CD4-positive, alpha-beta T cell (primary cell): ENCODE data around the gene PHYHD1. TPM values are rescaled to one million over a fixed set of nuclear protein-coding genes. Genes with fewer than 3 reads are reported as not detected.

ENCODE experiments used
- ATAC-seq: fragments of 200-7000 bp; cut with Tn5 transposase; one replicate; pipeline ENCODE4 v1.10.0; 2022; ENCODE audit warnings: mild to moderate bottlenecking; ENCODE audit not compliant: poor library complexity
- CTCF ChIA-PET: fragments of 350-600 bp; sonication (Branson Sonifier 250); formaldehyde crosslinking; loops from one replicate; lab custom pipeline; 2021; ENCODE audit warnings: antibody characterized with exemption, inconsistent platforms; lab: Charles Lee
- POLR2A ChIA-PET: fragments of 350-600 bp; sonication (Branson Sonifier 250); formaldehyde crosslinking; loops from one replicate; lab custom pipeline; 2021; ENCODE audit warnings: antibody characterized with exemption, inconsistent platforms; lab: Charles Lee
- DNase-seq, 14 experiments: peaks; one replicate each; pipeline ENCODE4 v3.0.0-alpha.2; 2013 to 2020; ENCODE audit warnings: mixed read lengths in 2 of 14
- H3K27ac ChIP-seq, 2 donors: one replicate each; pipeline versions ENCODE4 v1.5.1 to v1.7.0; 2013; ENCODE audit warnings: low read length in 2 of 2, low read depth in 1 of 2, mild to moderate bottlenecking in 1 of 2
- H3K27me3 ChIP-seq, 2 experiments: 1 replicate in 1 of 2; 2 replicates in 1 of 2; pipeline versions ENCODE4 v1.6.1 to v1.7.0; 2013; ENCODE audit warnings: low read length in 2 of 2, control low read depth in 1 of 2, mild to moderate bottlenecking in 1 of 2, moderate library complexity in 1 of 2; ENCODE audit not compliant: insufficient read depth in 2 of 2, control insufficient read depth in 1 of 2
- H3K36me3 ChIP-seq: one replicate; pipeline ENCODE4 v1.6.1; 2013; ENCODE audit warnings: low read length, control low read depth; ENCODE audit not compliant: insufficient read depth
- H3K4me1 ChIP-seq: one replicate; pipeline ENCODE4 v1.6.1; 2013; ENCODE audit warnings: low read length, control low read depth; ENCODE audit not compliant: insufficient read depth
- H3K4me3 ChIP-seq: one replicate; pipeline ENCODE4 v1.5.1; 2013; ENCODE audit warnings: mild to moderate bottlenecking, low read length, moderate library complexity
- H3K9me3 ChIP-seq, 2 experiments: 1 replicate in 1 of 2; 2 replicates in 1 of 2; pipeline versions ENCODE4 v1.6.1 to v1.7.0; 2013; ENCODE audit warnings: low read length in 2 of 2, mild to moderate bottlenecking in 2 of 2, control low read depth in 1 of 2, moderate library complexity in 1 of 2; ENCODE audit not compliant: control insufficient read depth in 1 of 2, insufficient read depth in 1 of 2
- H3K27ac Mint-ChIP-seq: one replicate; pipeline ENCODE4 v1.8.0; 2020; ENCODE audit warnings: mixed read lengths
- H3K27me3 Mint-ChIP-seq: one replicate; pipeline ENCODE4 v1.8.0; 2021; ENCODE audit warnings: mixed read lengths
- H3K36me3 Mint-ChIP-seq: one replicate; pipeline ENCODE4 v1.8.0; 2021; ENCODE audit warnings: low read depth, mixed read lengths
- H3K4me1 Mint-ChIP-seq: one replicate; pipeline ENCODE4 v1.8.0; 2021; ENCODE audit warnings: low read depth, mixed read lengths
- H3K4me3 Mint-ChIP-seq: one replicate; pipeline ENCODE4 v1.8.0; 2020; ENCODE audit warnings: mild to moderate bottlenecking, mixed read lengths
- H3K9me3 Mint-ChIP-seq: one replicate; pipeline ENCODE4 v1.8.0; 2020; ENCODE audit warnings: mixed read lengths
- CTCF ChIP-seq: fragments of 200-600 bp; IDR thresholded peaks from one replicate; pipeline ENCODE4 v1.8.0; 2022; ENCODE audit warnings: antibody characterized with exemption, mild to moderate bottlenecking
- intact Hi-C, 2 experiments: fragments of 100-400 bp; cut with DNase I in 1 of 2; cut with micrococcal nuclease in 1 of 2; formaldehyde crosslinking; loops; one replicate each; pipeline versions ENCODE4 v1.15.1 to v1.9.0; 2023 to 2025; cut with DNase I, micrococcal nuclease
- total RNA-seq, 174 experiments: library from RNA in 2 of 174; stranded (reverse) in 2 of 174; gene quantifications; one replicate each; pipeline ENCODE4 v1.2.3 and lab custom pipeline; 2021 to 2026

The PHYHD1 gene
- total RNA-seq, 2 experiments from 2014 or later: 1.6 to 2.6 TPM

GRCh38 chr9:128933731-128934130, 12.9 kb downstream of the PHYHD1 start:
- Mint-ChIP-seq H3K9me3 (no peaks in the 10 kb centered on the region), H3K27ac (no peak overlapping the region), H3K4me3 (no peak overlapping the region), H3K4me1 (no peaks in the 10 kb centered on the region), H3K27me3 (no peaks in the 10 kb centered on the region), H3K36me3 (no peaks in the 10 kb centered on the region)
- DNase-seq: no peak
- no peaks in the 10 kb centered on the region for H3K27me3 ChIP-seq
- CTCF ChIA-PET: no interaction called here
- H3K9me3 ChIP-seq: no peaks in the 10 kb centered on the region
- H3K4me3 ChIP-seq: no peak overlapping the region
- intact Hi-C loops: no loop called here
- H3K36me3 ChIP-seq: no peaks in the 10 kb centered on the region
- no peak for TF ChIP-seq CTCF
- no peaks in the 10 kb centered on the region for H3K4me1 ChIP-seq
- no peak for ATAC-seq
- no peak overlapping the region for H3K27ac ChIP-seq
- POLR2A ChIA-PET: no interaction called here

- H3K36me3 ChIP-seq: no peaks in the 10 kb centered on the region
- Mint-ChIP-seq H3K9me3 (no peaks in the 10 kb centered on the region), H3K4me1 (no peaks in the 10 kb centered on the region), H3K27ac (no peak overlapping the region), H3K27me3 (no peaks in the 10 kb centered on the region), H3K4me3 (no peak overlapping the region), H3K36me3 (no peaks in the 10 kb centered on the region)
- no peak for TF ChIP-seq CTCF
- DNase-seq: no peak
- H3K4me3 ChIP-seq: no peak overlapping the region
- no peaks in the 10 kb centered on the region for H3K9me3 ChIP-seq
- CTCF ChIA-PET: no interaction called here
- H3K4me1 ChIP-seq: no peaks in the 10 kb centered on the region
- POLR2A ChIA-PET: no interaction called here
- no peak for ATAC-seq
- intact Hi-C loops: no loop called here
- no peaks in the 10 kb centered on the region for H3K27me3 ChIP-seq
- no peak overlapping the region for H3K27ac ChIP-seq
Measured at GRCh38 chr9:128936171-128936865, 15.5 kb downstream of the PHYHD1 start.

- Histone ChIP-seq H3K27me3 (no peaks in the 10 kb centered on the region), H3K4me3 (no peak overlapping the region), H3K9me3 (no peaks in the 10 kb centered on the region), H3K36me3 (no peaks in the 10 kb centered on the region), H3K4me1 (no peaks in the 10 kb centered on the region), H3K27ac (no peak overlapping the region)
- no peaks in the 10 kb centered on the region for H3K36me3 Mint-ChIP-seq
- H3K4me3 Mint-ChIP-seq: no peak overlapping the region
- H3K4me1 Mint-ChIP-seq: no peaks in the 10 kb centered on the region
- no peaks in the 10 kb centered on the region for H3K9me3 Mint-ChIP-seq
- CTCF ChIA-PET: interaction anchor here (0.6 kb wide), 1 partner anchor 286 kb away, joined by 3 read pairs; no protein-coding TSS in a partner anchor
- POLR2A ChIA-PET: no interaction called here
- DNase-seq: no peak
- no peaks in the 10 kb centered on the region for H3K27me3 Mint-ChIP-seq
- intact Hi-C loops: no loop called here
- TF ChIP-seq CTCF: no peak
- H3K27ac Mint-ChIP-seq: no peak overlapping the region
- no peak for ATAC-seq
Measured at GRCh38 chr9:128937310-128938165, 16.8 kb downstream of the PHYHD1 start.
